Ishikawa (cell line): ENCODE data around the gene SZT2.

Source experiments
- CEBPB ChIP-seq: IDR thresholded peaks from 2 replicates; pipeline ENCODE4 v1.6.1; 2012
- CREB1 ChIP-seq: IDR thresholded peaks from 2 replicates; pipeline ENCODE4 v1.6.1; 2012; ENCODE audit warnings: low read depth
- EGR1 ChIP-seq: IDR thresholded peaks from 2 replicates; pipeline ENCODE4 v1.6.1; 2012
- EP300 ChIP-seq: IDR thresholded peaks from 2 replicates; pipeline ENCODE4 v1.6.1; 2012; ENCODE audit warnings: borderline replicate concordance
- FOXM1 ChIP-seq: IDR thresholded peaks from 2 replicates; pipeline ENCODE4 v1.6.1; 2012; ENCODE audit warnings: low read depth, borderline replicate concordance
- MAX ChIP-seq: IDR thresholded peaks from 2 replicates; pipeline ENCODE4 v1.6.1; 2012
- NFIC ChIP-seq: IDR thresholded peaks from 2 replicates; pipeline ENCODE4 v1.6.1; 2012
- RAD21 ChIP-seq: IDR thresholded peaks from 2 replicates; pipeline ENCODE4 v1.6.1; 2012; ENCODE audit warnings: low read depth
- REST ChIP-seq: IDR thresholded peaks from 2 replicates; pipeline ENCODE4 v1.6.1; 2012; ENCODE audit warnings: low read depth, mild to moderate bottlenecking
- TAF1 ChIP-seq: IDR thresholded peaks from 2 replicates; pipeline ENCODE4 v1.6.1; 2012; ENCODE audit warnings: low read depth, mild to moderate bottlenecking
- TCF12 ChIP-seq: IDR thresholded peaks from 2 replicates; pipeline ENCODE4 v1.6.1; 2012; ENCODE audit warnings: low read depth
- TEAD4 ChIP-seq: IDR thresholded peaks from 2 replicates; pipeline ENCODE4 v1.6.1; 2012
- USF1 ChIP-seq: IDR thresholded peaks from 2 replicates; pipeline ENCODE4 v1.6.1; 2012
- YY1 ChIP-seq: IDR thresholded peaks from 2 replicates; pipeline ENCODE4 v1.6.1; 2012; ENCODE audit warnings: low read depth
- ZBTB7A ChIP-seq: IDR thresholded peaks from 2 replicates; pipeline ENCODE4 v1.6.1; 2012; ENCODE audit warnings: low read depth

SZT2 gene

GRCh38 chr1:43350976-43351375 is 38.7 kb upstream of the SZT2 start:
- TF ChIP-seq TCF12: no peak
- no peak for TF ChIP-seq CREB1

GRCh38 chr1:43351421-43352350 is 38.0 kb upstream of the SZT2 start:
- TF ChIP-seq REST: no peak
- TF ChIP-seq USF1: no peak
- TF ChIP-seq CEBPB: no peak
- no peak for TF ChIP-seq TCF12
- TF ChIP-seq CREB1: no peak
- TF ChIP-seq FOXM1: no peak
- TF ChIP-seq MAX: no peak
- no peak for TF ChIP-seq NFIC
- TF ChIP-seq TEAD4: no peak
- TF ChIP-seq EGR1: no peak
- no peak for TF ChIP-seq YY1

- TF ChIP-seq TCF12 (no peak), RAD21 (no peak), REST (no peak), TEAD4 (no peak), EGR1 (no peak), CEBPB (no peak), MAX (no peak), TAF1 (no peak), ZBTB7A (no peak), EP300 (no peak), USF1 (no peak), YY1 (no peak), NFIC (no peak), CREB1 (no peak), FOXM1 (no peak)
Measured at GRCh38 chr1:43352351-43352705, 37.4 kb upstream of the SZT2 start.

GRCh38 chr1:43352881-43353280 is 36.8 kb upstream of the SZT2 start:
- no peak for TF ChIP-seq EGR1
- TF ChIP-seq TAF1: no peak
- no peak for TF ChIP-seq REST
- TF ChIP-seq ZBTB7A: no peak
- no peak for TF ChIP-seq TEAD4
- TF ChIP-seq TCF12: no peak
- TF ChIP-seq NFIC: no peak

- TF ChIP-seq TEAD4 (no peak), EP300 (no peak), TCF12 (no peak), CREB1 (no peak), RAD21 (no peak), FOXM1 (no peak), USF1 (no peak), REST (no peak), TAF1 (no peak)
Measured at GRCh38 chr1:43354471-43354870, 35.2 kb upstream of the SZT2 start.
